Body of pancreas (tissue), 4 donors: Measurements from ENCODE around the gene TSKS.

Experiments used
- CTCF ChIP-seq, 7 experiments: fragments of 450-650 bp in 4 of 7; fragments of 200-600 bp in 3 of 7; sonication (generic) in 3 of 7; IDR thresholded peaks; one replicate each; pipeline ENCODE4 v1.5.1; 2016 to 2019; ENCODE audit warnings: antibody characterized with exemption in 7 of 7
- POLR2A ChIP-seq, 3 donors: fragments of 450-650 bp; IDR thresholded peaks; one replicate each; pipeline ENCODE4 v1.6.1; 2016; ENCODE audit warnings: antibody characterized with exemption in 3 of 3, mild to moderate bottlenecking in 2 of 3

GRCh38 chr19:49701271-49701786 is 61.8 kb downstream of the TSKS start:
- TF ChIP-seq CTCF (IDR thresholded peaks at IDR 0.05) (no peak), POLR2A (IDR thresholded peaks at IDR 0.05) (no peak)
